ENCODE measurements around the gene EXTL1. TPM values are rescaled to one million over a fixed set of nuclear protein-coding genes. Genes with fewer than 3 reads are reported as not detected.

The EXTL1 gene
- polyA plus RNA-seq, 1 of the 3 experiments (the other 2 are of a cell fraction): 0.58 TPM

DNA sequence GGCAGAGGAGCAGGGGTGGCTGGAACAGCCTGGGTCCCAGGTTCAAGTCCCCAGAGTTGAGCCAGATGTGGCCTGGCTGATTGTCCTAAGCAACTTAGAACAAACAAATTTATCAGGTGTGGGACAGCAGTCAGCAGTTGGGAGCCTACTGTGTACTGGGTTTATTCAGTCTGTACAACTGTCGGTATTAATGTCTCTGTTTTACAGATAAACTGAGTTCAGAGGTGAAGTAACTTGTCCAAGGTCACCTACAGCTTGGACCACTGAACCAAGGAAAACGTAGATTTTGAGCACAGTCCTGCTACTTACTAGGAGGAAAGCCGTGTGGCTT, 60.4 kb downstream of the EXTL1 start:
- ChIA-PET CTCF (interaction anchor here (1.8 kb wide), 1 partner anchor 23 kb away, joined by 5 read pairs; no protein-coding TSS in a partner anchor), POLR2A (no interaction called here)
- Histone ChIP-seq H3K27me3 (ENCODE audit: insufficient read depth) (peaks cover 13% of the 10 kb centered on the region), H3K4me2 (no peak overlapping the region), H3K36me3 (replicated peaks in 1 of 2; ENCODE audit: control insufficient read depth in 1 of 2, insufficient read depth in 2 of 2, low read length in 1 of 2) (no peaks in the 10 kb centered on the region), H2AFZ (ENCODE audit: low read depth) (no peak overlapping the region), H3K4me1 (ENCODE audit: control insufficient read depth in 1 of 2, insufficient read depth in 2 of 2, low read depth in 1 of 2, low read length in 1 of 2) (no peaks in the 10 kb centered on the region), H3F3A (replicated peaks; ENCODE audit: insufficient read depth) (no peaks in the 10 kb centered on the region), H3K79me2 (ENCODE audit: insufficient read depth) (no peaks in the 10 kb centered on the region), H3K27ac (ENCODE audit: low read depth in 2 of 2, low read length in 1 of 2) (no peak overlapping the region), H3K9me2 (no peaks in the 10 kb centered on the region), H4K20me1 (ENCODE audit: insufficient read depth) (no peaks in the 10 kb centered on the region), H3K4me3 (ENCODE audit: low read depth in 2 of 2, low read length in 1 of 2) (no peak overlapping the region), H3K9me3 (no peaks in the 10 kb centered on the region), H3K9ac (no peak overlapping the region)
- WGBS (ENCODE audit: low lambda C conversion rate): 54% methylated on average over 3 of the region's 3 CpGs
- TF ChIP-seq, protein P1, sequence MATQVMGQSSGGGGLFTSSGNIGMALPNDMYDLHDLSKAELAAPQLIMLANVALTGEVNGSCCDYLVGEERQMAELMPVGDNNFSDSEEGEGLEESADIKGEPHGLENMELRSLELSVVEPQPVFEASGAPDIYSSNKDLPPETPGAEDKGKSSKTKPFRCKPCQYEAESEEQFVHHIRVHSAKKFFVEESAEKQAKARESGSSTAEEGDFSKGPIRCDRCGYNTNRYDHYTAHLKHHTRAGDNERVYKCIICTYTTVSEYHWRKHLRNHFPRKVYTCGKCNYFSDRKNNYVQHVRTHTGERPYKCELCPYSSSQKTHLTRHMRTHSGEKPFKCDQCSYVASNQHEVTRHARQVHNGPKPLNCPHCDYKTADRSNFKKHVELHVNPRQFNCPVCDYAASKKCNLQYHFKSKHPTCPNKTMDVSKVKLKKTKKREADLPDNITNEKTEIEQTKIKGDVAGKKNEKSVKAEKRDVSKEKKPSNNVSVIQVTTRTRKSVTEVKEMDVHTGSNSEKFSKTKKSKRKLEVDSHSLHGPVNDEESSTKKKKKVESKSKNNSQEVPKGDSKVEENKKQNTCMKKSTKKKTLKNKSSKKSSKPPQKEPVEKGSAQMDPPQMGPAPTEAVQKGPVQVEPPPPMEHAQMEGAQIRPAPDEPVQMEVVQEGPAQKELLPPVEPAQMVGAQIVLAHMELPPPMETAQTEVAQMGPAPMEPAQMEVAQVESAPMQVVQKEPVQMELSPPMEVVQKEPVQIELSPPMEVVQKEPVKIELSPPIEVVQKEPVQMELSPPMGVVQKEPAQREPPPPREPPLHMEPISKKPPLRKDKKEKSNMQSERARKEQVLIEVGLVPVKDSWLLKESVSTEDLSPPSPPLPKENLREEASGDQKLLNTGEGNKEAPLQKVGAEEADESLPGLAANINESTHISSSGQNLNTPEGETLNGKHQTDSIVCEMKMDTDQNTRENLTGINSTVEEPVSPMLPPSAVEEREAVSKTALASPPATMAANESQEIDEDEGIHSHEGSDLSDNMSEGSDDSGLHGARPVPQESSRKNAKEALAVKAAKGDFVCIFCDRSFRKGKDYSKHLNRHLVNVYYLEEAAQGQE (IDR thresholded peaks at IDR 0.05; ENCODE audit: low read depth, low read length): no peak
- TF ChIP-seq, protein P2, sequence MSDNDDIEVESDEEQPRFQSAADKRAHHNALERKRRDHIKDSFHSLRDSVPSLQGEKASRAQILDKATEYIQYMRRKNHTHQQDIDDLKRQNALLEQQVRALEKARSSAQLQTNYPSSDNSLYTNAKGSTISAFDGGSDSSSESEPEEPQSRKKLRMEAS (IDR thresholded peaks at IDR 0.05; ENCODE audit: low read depth): no peak
- TF ChIP-seq NRF1 (IDR thresholded peaks at IDR 0.05; ENCODE audit: low read depth, low read length): no peak
- no peak for TF ChIP-seq GATA2 (CRISPR knock-in tag; IDR thresholded peaks at IDR 0.05)
- no peak for TF ChIP-seq NFIC (IDR thresholded peaks at IDR 0.05; ENCODE audit: borderline replicate concordance)
- no peak for TF ChIP-seq CHD2 (IDR thresholded peaks at IDR 0.05; ENCODE audit: low read length, partially characterized antibody)
- TF ChIP-seq EP300 (IDR thresholded peaks at IDR 0.05; ENCODE audit: borderline replicate concordance in 1 of 2, low read depth in 1 of 2, low read length in 1 of 2): no peak
- no peak for TF ChIP-seq TCF12 (IDR thresholded peaks at IDR 0.05)
- no peak for TF ChIP-seq YY1 (IDR thresholded peaks at IDR 0.05; ENCODE audit: low read depth)
- no peak for TF ChIP-seq SMC3 (IDR thresholded peaks at IDR 0.05; ENCODE audit: low read depth, low read length)
- no peak for TF ChIP-seq FOXM1 (IDR thresholded peaks at IDR 0.05; ENCODE audit: low read depth)
- no peak for TF ChIP-seq RAD21 (IDR thresholded peaks at IDR 0.05; ENCODE audit: low read length)
- no peak for TF ChIP-seq FOXJ3 (CRISPR knock-in tag; IDR thresholded peaks at IDR 0.05)
- TF ChIP-seq, protein P3, sequence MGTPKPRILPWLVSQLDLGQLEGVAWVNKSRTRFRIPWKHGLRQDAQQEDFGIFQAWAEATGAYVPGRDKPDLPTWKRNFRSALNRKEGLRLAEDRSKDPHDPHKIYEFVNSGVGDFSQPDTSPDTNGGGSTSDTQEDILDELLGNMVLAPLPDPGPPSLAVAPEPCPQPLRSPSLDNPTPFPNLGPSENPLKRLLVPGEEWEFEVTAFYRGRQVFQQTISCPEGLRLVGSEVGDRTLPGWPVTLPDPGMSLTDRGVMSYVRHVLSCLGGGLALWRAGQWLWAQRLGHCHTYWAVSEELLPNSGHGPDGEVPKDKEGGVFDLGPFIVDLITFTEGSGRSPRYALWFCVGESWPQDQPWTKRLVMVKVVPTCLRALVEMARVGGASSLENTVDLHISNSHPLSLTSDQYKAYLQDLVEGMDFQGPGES (IDR thresholded peaks at IDR 0.05; ENCODE audit: low read depth, low read length): no peak
- TF ChIP-seq, protein P4, sequence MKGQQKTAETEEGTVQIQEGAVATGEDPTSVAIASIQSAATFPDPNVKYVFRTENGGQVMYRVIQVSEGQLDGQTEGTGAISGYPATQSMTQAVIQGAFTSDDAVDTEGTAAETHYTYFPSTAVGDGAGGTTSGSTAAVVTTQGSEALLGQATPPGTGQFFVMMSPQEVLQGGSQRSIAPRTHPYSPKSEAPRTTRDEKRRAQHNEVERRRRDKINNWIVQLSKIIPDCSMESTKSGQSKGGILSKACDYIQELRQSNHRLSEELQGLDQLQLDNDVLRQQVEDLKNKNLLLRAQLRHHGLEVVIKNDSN (IDR thresholded peaks at IDR 0.05; ENCODE audit: borderline replicate concordance, low read depth): no peak
- no peak for DNase-seq

Data from SK-N-SH (cell line).